Smooth muscle cell (in vitro differentiated cells): Measurements from ENCODE around the gene ZNF236. TPM values are rescaled to one million over a fixed set of nuclear protein-coding genes. Genes with fewer than 3 reads are reported as not detected.

Experiments
- DNase-seq: peaks from one replicate; lab custom pipeline; 2025; ENCODE audit not compliant: unreplicated experiment; lab: John Stamatoyannopoulos, UW
- H2AFZ ChIP-seq: fragments of 200-600 bp; sonication (generic); 2 replicates; pipeline ENCODE4 v1.6.0; 2016; ENCODE audit warnings: antibody characterized with exemption, low read depth, mild to moderate bottlenecking
- H3F3A ChIP-seq: fragments of 200-600 bp; sonication (generic); 2 replicates; pipeline ENCODE4 v1.6.0; 2017; ENCODE audit warnings: antibody characterized with exemption, low read depth
- H3K27ac ChIP-seq: fragments of 200-600 bp; sonication (generic); 2 replicates; pipeline ENCODE4 v1.5.1; 2016; ENCODE audit warnings: low read depth, mild to moderate bottlenecking
- H3K27me3 ChIP-seq: fragments of 200-600 bp; sonication (generic); 2 replicates; pipeline ENCODE4 v1.6.1; 2016; ENCODE audit warnings: low read depth, mild to moderate bottlenecking
- H3K36me3 ChIP-seq: fragments of 200-600 bp; sonication (generic); 2 replicates; pipeline ENCODE4 v1.5.1; 2016; ENCODE audit warnings: low read depth
- H3K4me1 ChIP-seq: fragments of 200-600 bp; sonication (generic); 2 replicates; pipeline ENCODE4 v1.5.1; 2016; ENCODE audit warnings: low read depth
- H3K4me2 ChIP-seq: fragments of 200-600 bp; sonication (generic); 2 replicates; pipeline ENCODE4 v1.6.0; 2016; ENCODE audit warnings: mild to moderate bottlenecking
- H3K4me3 ChIP-seq: fragments of 200-600 bp; sonication (generic); 2 replicates; pipeline ENCODE4 v1.5.1; 2016; ENCODE audit warnings: mild to moderate bottlenecking
- H3K79me2 ChIP-seq: fragments of 200-600 bp; sonication (generic); 2 replicates; pipeline ENCODE4 v1.6.0; 2016; ENCODE audit warnings: low read depth, mild to moderate bottlenecking
- H3K9ac ChIP-seq: fragments of 200-600 bp; sonication (generic); 2 replicates; pipeline ENCODE4 v1.6.0; 2016; ENCODE audit warnings: low read depth
- H3K9me3 ChIP-seq: fragments of 200-600 bp; sonication (generic); replicated peaks from 2 replicates; pipeline ENCODE4 v1.5.1; 2016; ENCODE audit warnings: low read depth
- H4K20me1 ChIP-seq: fragments of 200-600 bp; sonication (generic); 2 replicates; pipeline ENCODE4 v1.6.0; 2016; ENCODE audit warnings: low read depth
- CTCF ChIP-seq: fragments of 200-600 bp; sonication (generic); IDR thresholded peaks from 2 replicates; pipeline ENCODE4 v1.5.1; 2017; ENCODE audit warnings: borderline replicate concordance, mild to moderate bottlenecking, antibody characterized with exemption; ENCODE audit not compliant: insufficient read depth, poor library complexity, severe bottlenecking
- WGBS: methylation state at CpG from one replicate; pipeline ENCODE4 v1.1.7; 2016; ENCODE audit warnings: low lambda C conversion rate; 5-methylcytosine and 5-hydroxymethylcytosine counted together
- polyA plus RNA-seq: library from polyadenylated mRNA; unstranded; fragments of >200 nt; fragmentation: Nextera tagmentation; extraction: Ambion mirVana; gene quantifications from 2 replicates; pipeline ENCODE4 v1.2.1, GENCODE V29; 2016
- total RNA-seq: library from RNA; depleted of rRNA; stranded (reverse); fragments of >200 nt; gene quantifications from 2 replicates; pipeline ENCODE4 v1.2.3, GENCODE V29; 2014

ZNF236 gene
- total and polyA plus RNA-seq, 2 experiments from 2014 or later, result 4.1 to 6.2 TPM

- no peaks in the 10 kb centered on the region for H4K20me1 ChIP-seq
- WGBS, result 91% methylated on average over 7 of the region's 7 CpGs
Observed at GRCh38 chr18:76996429-76996828, 174.1 kb downstream of the ZNF236 start.

GRCh38 chr18:76997951-76998808, 175.8 kb downstream of the ZNF236 start:
- H3K4me1 ChIP-seq, result no peaks in the 10 kb centered on the region
- no peak for DNase-seq
- H4K20me1 ChIP-seq, result no peaks in the 10 kb centered on the region
- H3K9me3 ChIP-seq, result no peaks in the 10 kb centered on the region
- no peak overlapping the region for H3K4me3 ChIP-seq
- no peak overlapping the region for H3K4me2 ChIP-seq
- H3K27me3 ChIP-seq, result peaks cover 8% of the 10 kb centered on the region
- H2AFZ ChIP-seq, result no peak overlapping the region
- no peak for TF ChIP-seq CTCF
- 93% methylated on average over 38 of the region's 38 CpGs for WGBS
- H3K9ac ChIP-seq, result no peak overlapping the region
- no peak overlapping the region for H3K27ac ChIP-seq
- H3K79me2 ChIP-seq, result no peaks in the 10 kb centered on the region
- no peaks in the 10 kb centered on the region for H3F3A ChIP-seq
- no peaks in the 10 kb centered on the region for H3K36me3 ChIP-seq

More at GRCh38 chr18:76996429-76996828, 174.1 kb downstream of the ZNF236 start:
- H3K9ac ChIP-seq, result no peak overlapping the region
- H3K27ac ChIP-seq, result no peak overlapping the region
- H3K4me2 ChIP-seq, result no peak overlapping the region
- H3K79me2 ChIP-seq, result no peaks in the 10 kb centered on the region
- peaks cover 8% of the 10 kb centered on the region for H3K27me3 ChIP-seq
- H3K9me3 ChIP-seq, result no peaks in the 10 kb centered on the region
- no peaks in the 10 kb centered on the region for H3K36me3 ChIP-seq
- DNase-seq, result no peak
- no peaks in the 10 kb centered on the region for H3K4me1 ChIP-seq
- H3F3A ChIP-seq, result no peaks in the 10 kb centered on the region
- no peak overlapping the region for H3K4me3 ChIP-seq
- no peak overlapping the region for H2AFZ ChIP-seq
- no peak for TF ChIP-seq CTCF

- Histone ChIP-seq H3K79me2 (no peaks in the 10 kb centered on the region), H2AFZ (no peak overlapping the region), H3K9me3 (no peaks in the 10 kb centered on the region), H3K27ac (no peak overlapping the region), H3K36me3 (no peaks in the 10 kb centered on the region), H3K27me3 (peaks cover 8% of the 10 kb centered on the region), H4K20me1 (no peaks in the 10 kb centered on the region), H3F3A (no peaks in the 10 kb centered on the region), H3K4me3 (no peak overlapping the region), H3K9ac (no peak overlapping the region), H3K4me2 (no peak overlapping the region), H3K4me1 (no peaks in the 10 kb centered on the region)
- DNase-seq, result no peak
- WGBS, result 89% methylated on average over 13 of the region's 13 CpGs
- no peak for TF ChIP-seq CTCF
Observed at GRCh38 chr18:76999077-76999476, 176.7 kb downstream of the ZNF236 start.

GRCh38 chr18:77000527-77000926, 178.2 kb downstream of the ZNF236 start:
- H3K9ac ChIP-seq, result no peak overlapping the region
- H3K36me3 ChIP-seq, result no peaks in the 10 kb centered on the region
- no peak overlapping the region for H3K4me2 ChIP-seq
- H3K4me3 ChIP-seq, result no peak overlapping the region
- no peaks in the 10 kb centered on the region for H3K4me1 ChIP-seq
- H3K27me3 ChIP-seq, result peaks cover 10% of the 10 kb centered on the region
- no peaks in the 10 kb centered on the region for H4K20me1 ChIP-seq
- TF ChIP-seq CTCF, result peak; percentile 99
- H3K9me3 ChIP-seq, result no peaks in the 10 kb centered on the region
- H3K79me2 ChIP-seq, result no peaks in the 10 kb centered on the region
- DNase-seq, result peak; percentile 6
- WGBS, result 39% methylated on average over 11 of the region's 11 CpGs
- no peak overlapping the region for H3K27ac ChIP-seq
- no peak overlapping the region for H2AFZ ChIP-seq
- no peaks in the 10 kb centered on the region for H3F3A ChIP-seq
